GM12878 (cell line): ENCODE measurements around the gene LIPT1. TPM values are rescaled to one million over a fixed set of nuclear protein-coding genes. Genes with fewer than 3 reads are reported as not detected.

Source experiments
- ATAC-seq: fragments of 200-7000 bp; cut with Tn5 transposase; 3 replicates; pipeline ENCODE4 v1.9.1; 2020; ENCODE audit warnings: mild to moderate bottlenecking, moderate library complexity
- BruUV-seq: library from RNA; stranded (reverse); fragments of 400-500 nt; replicated peaks from 2 replicates; lab custom pipeline; 2021; lab: Mats Ljungman, UMichigan
- CTCF ChIA-PET: fragments of 300-600 bp; sonication (Branson Sonifier 250); formaldehyde crosslinking; extraction: SDS; loops from one replicate; lab custom pipeline; 2021; ENCODE audit warnings: inconsistent platforms; lab: Yijun Ruan, JAX
- POLR2A ChIA-PET: fragments of 350-600 bp; formaldehyde crosslinking; extraction: SDS; loops from one replicate; lab custom pipeline; 2021; ENCODE audit warnings: inconsistent platforms; lab: Charles Lee
- RAD21 ChIA-PET: fragments of 300-600 bp; sonication (Branson Sonifier 250); formaldehyde crosslinking; loops from one replicate; lab custom pipeline; 2023; ENCODE audit warnings: antibody characterized with exemption; ENCODE audit not compliant: unreplicated experiment; lab: Charles Lee
- SMC1A ChIA-PET: fragments of 300-600 bp; sonication (Branson Sonifier 250); formaldehyde crosslinking; loops from one replicate; lab custom pipeline; 2023; ENCODE audit not compliant: unreplicated experiment, uncharacterized antibody; lab: Charles Lee
- DNase-seq: peaks from one replicate; pipeline ENCODE4 v3.0.0-alpha.2; 2011; ENCODE audit warnings: low read depth, low spot score
- FAIRE-seq: peaks from 3 replicates; lab custom pipeline; 2011; peaks lifted over from hg19 to GRCh38; lab: Jason Lieb, UNC
- H2AFZ ChIP-seq: 2 replicates; pipeline ENCODE4 v1.6.0; 2011; ENCODE audit warnings: low read depth, low read length, control low read depth; ENCODE audit not compliant: control insufficient read depth
- H3K27ac ChIP-seq: 2 replicates; pipeline ENCODE4 v1.5.1; 2011; ENCODE audit warnings: control low read depth; ENCODE audit not compliant: control insufficient read depth, insufficient read depth
- H3K27me3 ChIP-seq, 2 experiments: replicated peaks in 1 of 2; 2 replicates each; pipeline versions ENCODE4 v1.6.0 to v1.6.1; 2011; ENCODE audit warnings: low read length in 1 of 2; ENCODE audit not compliant: control insufficient read depth in 2 of 2, insufficient read depth in 2 of 2
- H3K36me3 ChIP-seq, 2 experiments: 2 replicates each; pipeline ENCODE4 v1.5.1; 2011; ENCODE audit warnings: low read length in 1 of 2; ENCODE audit not compliant: control insufficient read depth in 2 of 2, insufficient read depth in 2 of 2
- H3K4me1 ChIP-seq: 2 replicates; pipeline ENCODE4 v1.6.1; 2011; ENCODE audit warnings: mild to moderate bottlenecking, low read length, moderate library complexity, mixed read lengths; ENCODE audit not compliant: control insufficient read depth, insufficient read depth
- H3K4me2 ChIP-seq: 2 replicates; pipeline ENCODE4 v1.6.0; 2011; ENCODE audit warnings: control low read depth; ENCODE audit not compliant: control insufficient read depth, insufficient read depth
- H3K4me3 ChIP-seq: fragments of 200-600 bp; sonication (generic); 2 replicates; pipeline ENCODE4 v1.5.1; 2016
- H3K79me2 ChIP-seq: 2 replicates; pipeline ENCODE4 v1.6.0; 2011; ENCODE audit warnings: low read length; ENCODE audit not compliant: control insufficient read depth, insufficient read depth
- H3K9ac ChIP-seq: 2 replicates; pipeline ENCODE4 v1.8.0; 2011; ENCODE audit warnings: low read length, control low read depth, mixed read lengths; ENCODE audit not compliant: control insufficient read depth, insufficient read depth
- H3K9me3 ChIP-seq: replicated peaks from 3 replicates; pipeline ENCODE4 v1.5.1; 2011; ENCODE audit warnings: mild to moderate bottlenecking, low read length; ENCODE audit not compliant: control insufficient read depth, insufficient read depth
- H4K20me1 ChIP-seq: 2 replicates; pipeline ENCODE4 v1.6.0; 2011; ENCODE audit not compliant: control insufficient read depth, insufficient read depth
- ASH2L ChIP-seq: fragments of 300-600, 200-600 bp; sonication (generic); IDR thresholded peaks from 2 replicates; pipeline ENCODE4 v1.6.1; 2017; ENCODE audit warnings: low read depth, mild to moderate bottlenecking, borderline replicate concordance
- CEBPB ChIP-seq, 2 experiments: fragments of 150-350 bp in 1 of 2; IDR thresholded peaks; 2 replicates each; pipeline ENCODE4 v1.6.1; 2012 to 2014; ENCODE audit warnings: low read depth in 2 of 2, low read length in 2 of 2, borderline replicate concordance in 1 of 2, inconsistent platforms in 1 of 2
- CREB1 ChIP-seq: IDR thresholded peaks from 2 replicates; pipeline ENCODE4 v1.6.1; 2012; ENCODE audit warnings: low read depth, mild to moderate bottlenecking, inconsistent platforms
- CREM ChIP-seq: IDR thresholded peaks from 2 replicates; pipeline ENCODE4 v1.6.1; 2014; ENCODE audit warnings: antibody characterized with exemption, low read depth
- EGR1 ChIP-seq, 2 experiments: IDR thresholded peaks; 1 replicate in 1 of 2; 2 replicates in 1 of 2; pipeline ENCODE4 v1.6.1; 2011 to 2012; ENCODE audit warnings: low read depth in 2 of 2, low read length in 2 of 2, borderline replicate concordance in 1 of 2, mild to moderate bottlenecking in 1 of 2, moderate library complexity in 1 of 2
- FOS ChIP-seq: IDR thresholded peaks from 3 replicates; pipeline ENCODE4 v1.6.1; 2011; ENCODE audit warnings: borderline replicate concordance; ENCODE audit not compliant: insufficient read length; ENCODE audit errors: extremely low read depth
- KAT2A ChIP-seq: conservative IDR thresholded peaks from 2 replicates; pipeline ENCODE4 v1.6.1; 2011; ENCODE audit warnings: low read depth, low read length; ENCODE audit not compliant: control insufficient read depth
- MTA2 ChIP-seq: fragments of 450-650 bp; IDR thresholded peaks from 2 replicates; pipeline ENCODE4 v1.6.1; 2016; ENCODE audit warnings: low read depth, mild to moderate bottlenecking, moderate library complexity
- NFXL1 ChIP-seq: fragments of 450-650 bp; IDR thresholded peaks from 2 replicates; pipeline ENCODE4 v1.6.1; 2017; ENCODE audit warnings: antibody characterized with exemption, mild to moderate bottlenecking, borderline replicate concordance
- NR2C1 ChIP-seq: fragments of 450-650 bp; IDR thresholded peaks from 2 replicates; pipeline ENCODE4 v1.6.1; 2017; ENCODE audit warnings: antibody characterized with exemption, mild to moderate bottlenecking, moderate library complexity
- RB1 ChIP-seq: fragments of 450-650 bp; formaldehyde crosslinking; IDR thresholded peaks from 2 replicates; pipeline ENCODE4 v1.6.1; 2017; ENCODE audit warnings: mild to moderate bottlenecking, borderline replicate concordance
- SMARCA5 ChIP-seq: fragments of 450-650 bp; IDR thresholded peaks from 2 replicates; pipeline ENCODE4 v1.6.1; 2017; ENCODE audit warnings: mild to moderate bottlenecking
- SMC3 ChIP-seq: IDR thresholded peaks from 2 replicates; pipeline ENCODE4 v1.6.1; 2011; ENCODE audit warnings: low read length, improper control_type of control experiment, borderline replicate concordance
- SREBF1 ChIP-seq: IDR thresholded peaks from 2 replicates; pipeline ENCODE4 v1.6.1; 2012; ENCODE audit warnings: mild to moderate bottlenecking, low read length
- TCF7 ChIP-seq: IDR thresholded peaks from 2 replicates; pipeline ENCODE4 v1.6.1; 2014; ENCODE audit warnings: antibody characterized with exemption, borderline replicate concordance
- ZNF207 ChIP-seq: fragments of 450-650 bp; IDR thresholded peaks from 2 replicates; pipeline ENCODE4 v1.6.1; 2014; ENCODE audit warnings: antibody characterized with exemption, mild to moderate bottlenecking, borderline replicate concordance
- WGBS: methylation state at CpG from one replicate; pipeline ENCODE4 v1.1.6; 2016; ENCODE audit warnings: low lambda C conversion rate; ENCODE audit not compliant: insufficient replicate concordance, insufficient coverage; ENCODE audit errors: missing lambda C conversion rate; 5-methylcytosine and 5-hydroxymethylcytosine counted together
- in situ Hi-C: fragments of 300-500 bp; cut with MboI; formaldehyde crosslinking; loops from 9 replicates; pipeline ENCODE4 v1.14.3; 2018; ENCODE audit warnings: mixed read lengths
- intact Hi-C: fragments of 100-400 bp; cut with micrococcal nuclease; formaldehyde crosslinking; loops from one replicate; pipeline ENCODE4 v1.14.2; 2022; ENCODE audit not compliant: unreplicated experiment
- polyA plus RNA-seq, 11 experiments: library from polyadenylated mRNA; depleted of rRNA in 4 of 11; unstranded in 6 of 11; stranded (reverse) in 5 of 11; fragments of >200 nt; fragmentation: Nextera tagmentation in 4 of 11; fragmentation: Illumina TruSeq in 1 of 11; extraction: Ambion mirVana in 4 of 11; extraction: Trizol in 1 of 11; gene quantifications; 1 replicate in 1 of 11; 2 replicates in 10 of 11; pipeline versions ENCODE4 v1.2.1 to v1.2.3, GENCODE V29; 2011 to 2016; ENCODE audit warnings: inconsistent platforms in 2 of 11, missing spikeins in 2 of 11, low read depth in 1 of 11
- total RNA-seq, 4 experiments: library from RNA; depleted of rRNA in 3 of 4; stranded (reverse); fragments of >200 nt in 3 of 4; fragmentation: Illumina TruSeq in 1 of 4; extraction: Trizol in 1 of 4; gene quantifications; 2 replicates each; pipeline versions ENCODE4 v1.2.1 to v1.2.3, GENCODE V29; 2013 to 2021
- TF ChIP-seq, protein P1 (sequence below): IDR thresholded peaks from 2 replicates; pipeline ENCODE4 v1.6.1; 2011; ENCODE audit warnings: borderline replicate concordance, low read depth, mild to moderate bottlenecking, moderate library complexity, low read length; ENCODE audit not compliant: insufficient read depth, poor library complexity, severe bottlenecking
- TF ChIP-seq, protein P2 (sequence below): fragments of 450-650 bp; IDR thresholded peaks from 2 replicates; pipeline ENCODE4 v1.6.1; 2018; ENCODE audit warnings: borderline replicate concordance, mild to moderate bottlenecking; ENCODE audit not compliant: partially characterized antibody

Gene LIPT1
- total and polyA plus RNA-seq, 10 of the 15 experiments (the other 5 are each of a cell fraction or from before 2014, with no cell fraction given), result 8.0 to 15.5 (median 10.9) TPM

DNA sequence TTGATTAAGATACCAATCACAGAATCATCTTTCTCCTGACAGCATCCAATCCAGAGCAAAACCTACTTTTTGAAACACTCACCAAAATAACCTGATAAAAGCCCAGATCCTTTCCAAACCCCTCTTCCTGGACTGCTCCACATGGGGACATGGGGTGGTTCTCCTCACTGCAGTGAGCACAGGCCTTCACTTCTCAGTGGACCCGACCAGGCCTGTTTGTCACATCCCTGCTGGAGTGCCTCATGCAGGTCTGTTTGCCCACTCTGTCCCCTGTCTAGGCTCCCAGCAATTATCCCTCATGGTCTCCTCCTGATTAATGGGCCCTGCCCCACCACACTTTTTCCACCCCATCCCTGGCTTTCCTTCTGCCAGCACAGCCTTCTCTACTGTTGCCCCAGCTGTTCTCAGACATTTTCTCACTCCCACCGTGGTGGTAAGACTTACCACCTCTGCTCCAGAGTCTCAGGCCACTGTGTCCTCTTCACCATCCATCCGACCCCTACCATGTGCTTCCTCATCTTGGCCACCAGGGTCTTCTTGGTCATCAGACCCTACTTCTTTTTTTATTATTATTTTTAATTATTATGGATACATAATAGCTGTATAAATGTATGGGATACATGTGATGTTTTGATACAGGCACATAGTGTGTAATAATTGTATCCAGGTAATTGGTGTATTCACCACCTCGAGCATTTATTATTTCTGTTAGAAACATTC is 47.4 kb downstream of the LIPT1 start (continued):
- TF ChIP-seq CEBPB (IDR thresholded peaks at IDR 0.05; ENCODE audit: borderline replicate concordance in 1 of 2, low read depth in 2 of 2, low read length in 2 of 2) (no peak), EGR1 (IDR thresholded peaks at IDR 0.05; ENCODE audit: borderline replicate concordance in 1 of 2, low read depth in 2 of 2, low read length in 2 of 2) (no peak)

- H3K9ac ChIP-seq, result no peak overlapping the region
- FAIRE-seq (no peak), DNase-seq (no peak), ATAC-seq (no peak)
- POLR2A ChIA-PET, result no interaction called here
- H3K4me1 ChIP-seq, result no peaks in the 10 kb centered on the region
- no peaks in the 10 kb centered on the region for H3K9me3 ChIP-seq
- intact Hi-C loops (no loop called here), in situ Hi-C loops (no loop called here)
- SMC1A ChIA-PET, result no interaction called here
- no peaks in the 10 kb centered on the region for H3K27me3 ChIP-seq
- CTCF ChIA-PET, result no interaction called here
- no peaks in the 10 kb centered on the region for H4K20me1 ChIP-seq
- H3K36me3 ChIP-seq, result no peaks in the 10 kb centered on the region
- no TSS peak for BruUV-seq
- no peak overlapping the region for H3K4me2 ChIP-seq
- RAD21 ChIA-PET, result no interaction called here
- no peak overlapping the region for H2AFZ ChIP-seq
- H3K27ac ChIP-seq, result no peak overlapping the region
- no peak overlapping the region for H3K4me3 ChIP-seq
- no peaks in the 10 kb centered on the region for H3K79me2 ChIP-seq
- 100% methylated on average over 5 of the region's 5 CpGs for WGBS
- TF ChIP-seq KAT2A, result no peak
- TF ChIP-seq ZNF207, result no peak
- TF ChIP-seq ASH2L, result no peak
- TF ChIP-seq CREB1, result no peak
- TF ChIP-seq CREM, result no peak
- TF ChIP-seq, protein P1, sequence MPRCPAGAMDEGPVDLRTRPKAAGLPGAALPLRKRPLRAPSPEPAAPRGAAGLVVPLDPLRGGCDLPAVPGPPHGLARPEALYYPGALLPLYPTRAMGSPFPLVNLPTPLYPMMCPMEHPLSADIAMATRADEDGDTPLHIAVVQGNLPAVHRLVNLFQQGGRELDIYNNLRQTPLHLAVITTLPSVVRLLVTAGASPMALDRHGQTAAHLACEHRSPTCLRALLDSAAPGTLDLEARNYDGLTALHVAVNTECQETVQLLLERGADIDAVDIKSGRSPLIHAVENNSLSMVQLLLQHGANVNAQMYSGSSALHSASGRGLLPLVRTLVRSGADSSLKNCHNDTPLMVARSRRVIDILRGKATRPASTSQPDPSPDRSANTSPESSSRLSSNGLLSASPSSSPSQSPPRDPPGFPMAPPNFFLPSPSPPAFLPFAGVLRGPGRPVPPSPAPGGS, result no peak
- TF ChIP-seq NFXL1, result no peak
- TF ChIP-seq TCF7, result no peak
- TF ChIP-seq FOS, result no peak
- TF ChIP-seq NR2C1, result no peak
- no peak for TF ChIP-seq RB1
- no peak for TF ChIP-seq MTA2
- TF ChIP-seq, protein P2, sequence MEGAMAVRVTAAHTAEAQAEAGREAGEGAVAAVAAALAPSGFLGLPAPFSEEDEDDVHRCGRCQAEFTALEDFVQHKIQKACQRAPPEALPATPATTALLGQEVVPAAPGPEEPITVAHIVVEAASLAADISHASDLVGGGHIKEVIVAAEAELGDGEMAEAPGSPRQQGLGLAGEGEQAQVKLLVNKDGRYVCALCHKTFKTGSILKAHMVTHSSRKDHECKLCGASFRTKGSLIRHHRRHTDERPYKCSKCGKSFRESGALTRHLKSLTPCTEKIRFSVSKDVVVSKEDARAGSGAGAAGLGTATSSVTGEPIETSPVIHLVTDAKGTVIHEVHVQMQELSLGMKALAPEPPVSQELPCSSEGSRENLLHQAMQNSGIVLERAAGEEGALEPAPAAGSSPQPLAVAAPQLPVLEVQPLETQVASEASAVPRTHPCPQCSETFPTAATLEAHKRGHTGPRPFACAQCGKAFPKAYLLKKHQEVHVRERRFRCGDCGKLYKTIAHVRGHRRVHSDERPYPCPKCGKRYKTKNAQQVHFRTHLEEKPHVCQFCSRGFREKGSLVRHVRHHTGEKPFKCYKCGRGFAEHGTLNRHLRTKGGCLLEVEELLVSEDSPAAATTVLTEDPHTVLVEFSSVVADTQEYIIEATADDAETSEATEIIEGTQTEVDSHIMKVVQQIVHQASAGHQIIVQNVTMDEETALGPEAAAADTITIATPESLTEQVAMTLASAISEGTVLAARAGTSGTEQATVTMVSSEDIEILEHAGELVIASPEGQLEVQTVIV, result no peak
- TF ChIP-seq SMARCA5, result no peak
- TF ChIP-seq SMC3, result no peak
- TF ChIP-seq SREBF1, result no peak
Observed at GRCh38 chr2:99205491-99205890, 50.7 kb downstream of the LIPT1 start.
